Neuronal stem cell (in vitro differentiated cells): Measurements from ENCODE around the gene ETV6.

Experiments
- DNase-seq: peaks from one replicate; pipeline ENCODE4 v3.0.0-alpha.2; 2013; ENCODE audit warnings: low spot score
- H2AFZ ChIP-seq: one replicate; pipeline ENCODE4 v1.6.1; 2013; ENCODE audit warnings: mild to moderate bottlenecking, low read length, inconsistent platforms
- H2AK5ac ChIP-seq: 2 replicates; pipeline ENCODE4 v1.6.1; 2013; ENCODE audit warnings: low read depth, mild to moderate bottlenecking, inconsistent platforms, low read length, moderate library complexity, mixed read lengths
- H2BK120ac ChIP-seq: 2 replicates; pipeline ENCODE4 v1.6.1; 2013; ENCODE audit warnings: low read depth, mild to moderate bottlenecking, inconsistent platforms, low read length, moderate library complexity, mixed read lengths
- H2BK12ac ChIP-seq: one replicate; pipeline ENCODE4 v1.6.1; 2013; ENCODE audit warnings: low read length, inconsistent platforms
- H2BK15ac ChIP-seq: 2 replicates; pipeline ENCODE4 v1.6.1; 2013; ENCODE audit warnings: mild to moderate bottlenecking, low read length, inconsistent platforms, mixed read lengths
- H2BK5ac ChIP-seq: one replicate; pipeline ENCODE4 v1.6.1; 2013; ENCODE audit warnings: inconsistent platforms, mild to moderate bottlenecking, low read length, moderate library complexity
- H3K14ac ChIP-seq: one replicate; pipeline ENCODE4 v1.6.1; 2013; ENCODE audit warnings: low read length, inconsistent platforms
- H3K18ac ChIP-seq: 2 replicates; pipeline ENCODE4 v1.6.1; 2013; ENCODE audit warnings: low read length, inconsistent platforms
- H3K23ac ChIP-seq: 2 replicates; pipeline ENCODE4 v1.6.1; 2013; ENCODE audit warnings: low read depth, mild to moderate bottlenecking, mixed read lengths, low read length, inconsistent platforms; ENCODE audit not compliant: poor library complexity
- H3K27ac ChIP-seq: replicated peaks from 3 replicates; pipeline ENCODE4 v1.5.1; 2013; ENCODE audit warnings: low read length, inconsistent platforms
- H3K27me3 ChIP-seq, 3 experiments: 2 replicates each; pipeline ENCODE4 v1.6.1; 2013; ENCODE audit warnings: low read length in 3 of 3, mild to moderate bottlenecking in 2 of 3, inconsistent platforms in 1 of 3, low read depth in 1 of 3, mixed read lengths in 1 of 3, moderate library complexity in 1 of 3; ENCODE audit not compliant: control insufficient read depth in 3 of 3, insufficient read depth in 3 of 3
- H3K36me3 ChIP-seq, 2 donors: replicated peaks in 1 of 2; 2 replicates each; pipeline ENCODE4 v1.6.1; 2013; ENCODE audit warnings: low read length in 2 of 2; ENCODE audit not compliant: control insufficient read depth in 2 of 2, insufficient read depth in 2 of 2
- H3K4ac ChIP-seq: 2 replicates; pipeline ENCODE4 v1.6.1; 2013; ENCODE audit warnings: inconsistent platforms, mild to moderate bottlenecking, low read length, moderate library complexity
- H3K4me1 ChIP-seq, 2 donors: 1 replicate in 1 of 2; 2 replicates in 1 of 2; pipeline ENCODE4 v1.6.1; 2013; ENCODE audit warnings: low read length in 2 of 2, low read depth in 1 of 2; ENCODE audit not compliant: control insufficient read depth in 2 of 2, insufficient read depth in 1 of 2
- H3K4me2 ChIP-seq: one replicate; pipeline ENCODE4 v1.6.1; 2013; ENCODE audit warnings: mild to moderate bottlenecking, low read length, inconsistent platforms; ENCODE audit not compliant: insufficient read depth, poor library complexity, severe bottlenecking
- H3K4me3 ChIP-seq, 2 donors: 2 replicates each; pipeline ENCODE4 v1.5.1; 2013; ENCODE audit warnings: low read length in 2 of 2, mild to moderate bottlenecking in 2 of 2, inconsistent platforms in 1 of 2, moderate library complexity in 1 of 2
- H3K79me1 ChIP-seq: one replicate; pipeline ENCODE4 v1.6.1; 2013; ENCODE audit warnings: low read depth, mild to moderate bottlenecking, inconsistent platforms, low read length, moderate library complexity
- H3K9ac ChIP-seq: one replicate; pipeline ENCODE4 v1.6.1; 2013; ENCODE audit warnings: mild to moderate bottlenecking, low read depth, low read length, inconsistent platforms; ENCODE audit not compliant: poor library complexity
- H3K9me3 ChIP-seq, 2 donors: replicated peaks in 1 of 2; 2 replicates each; pipeline versions ENCODE3 to v1.6.1; 2013; ENCODE audit warnings: low read length in 2 of 2, mild to moderate bottlenecking in 2 of 2, inconsistent platforms in 1 of 2, low read depth in 1 of 2, mixed read lengths in 1 of 2, moderate library complexity in 1 of 2; ENCODE audit not compliant: control insufficient read depth in 2 of 2, insufficient read depth in 1 of 2
- H4K8ac ChIP-seq: one replicate; pipeline ENCODE4 v1.6.1; 2013; ENCODE audit warnings: low read depth, mild to moderate bottlenecking, inconsistent platforms, low read length, moderate library complexity
- H4K91ac ChIP-seq: one replicate; pipeline ENCODE4 v1.6.1; 2013; ENCODE audit warnings: low read length, low read depth, mild to moderate bottlenecking, inconsistent platforms; ENCODE audit not compliant: poor library complexity
- WGBS, 2 donors: extraction: QIAGEN DNeasy Blood & Tissue Kit; methylation state at CpG; one replicate each; pipeline ENCODE4 v1.1.7; 2013; ENCODE audit warnings: missing lambda C conversion rate in 2 of 2, mixed read lengths in 1 of 2; ENCODE audit not compliant: insufficient read length in 2 of 2, insufficient replicate concordance in 1 of 2; ENCODE audit errors: extremely low coverage in 2 of 2; 5-methylcytosine and 5-hydroxymethylcytosine counted together

The ETV6 gene

GRCh38 chr12:11884706-11885105 is 235.2 kb downstream of the ETV6 start:
- Histone ChIP-seq H3K36me3 (peaks cover 1 to 53% of the 10 kb centered on the region in 2 donors), H3K18ac (no peak overlapping the region), H2AK5ac (no peak overlapping the region), H3K4ac (no peak overlapping the region), H4K91ac (no peak overlapping the region), H2BK15ac (no peak overlapping the region), H3K14ac (no peak overlapping the region), H2AFZ (no peak overlapping the region), H3K23ac (no peak overlapping the region), H3K27ac (no peak overlapping the region), H2BK120ac (no peak overlapping the region), H2BK12ac (no peak overlapping the region), H2BK5ac (no peak overlapping the region), H3K4me1 (peaks cover 13 to 19% of the 10 kb centered on the region in 2 donors), H3K4me2 (no peak overlapping the region), H3K4me3 (no peak overlapping the region), H3K79me1 (no peaks in the 10 kb centered on the region), H3K27me3 (no peaks in the 10 kb centered on the region), H3K9me3 (no peaks in the 10 kb centered on the region), H3K9ac (no peak overlapping the region), H4K8ac (no peak overlapping the region)
- WGBS, 2 donors = no CpG with 5 or more reads among the region's 2 CpGs
- DNase-seq = no peak

- H2BK12ac ChIP-seq = no peak overlapping the region
- H3K4ac ChIP-seq = no peak overlapping the region
- no CpG with 5 or more reads among the region's 8 CpGs for WGBS, 2 donors
- peaks cover 12 to 19% of the 10 kb centered on the region in 2 donors for H3K4me1 ChIP-seq
- H3K9me3 ChIP-seq = no peaks in the 10 kb centered on the region
- DNase-seq = no peak
- H3K4me3 ChIP-seq = no peak overlapping the region
- H2BK120ac ChIP-seq = no peak overlapping the region
- H3K36me3 ChIP-seq = peaks cover 1 to 60% of the 10 kb centered on the region in 2 donors
- H2BK5ac ChIP-seq = no peak overlapping the region
- no peak overlapping the region for H4K91ac ChIP-seq
- no peaks in the 10 kb centered on the region for H3K27me3 ChIP-seq
- H2BK15ac ChIP-seq = no peak overlapping the region
- no peak overlapping the region for H3K27ac ChIP-seq
- H3K23ac ChIP-seq = no peak overlapping the region
- no peak overlapping the region for H3K14ac ChIP-seq
- H3K4me2 ChIP-seq = no peak overlapping the region
- H2AFZ ChIP-seq = no peak overlapping the region
- no peak overlapping the region for H3K18ac ChIP-seq
- no peak overlapping the region for H4K8ac ChIP-seq
- H3K79me1 ChIP-seq = no peaks in the 10 kb centered on the region
- no peak overlapping the region for H3K9ac ChIP-seq
- no peak overlapping the region for H2AK5ac ChIP-seq
These were observed 236.0 kb downstream of the ETV6 start for GRCh38 chr12:11885261-11886038.

GRCh38 chr12:11886339-11886738 is 236.9 kb downstream of the ETV6 start:
- DNase-seq = no peak
- Histone ChIP-seq H3K23ac (no peak overlapping the region), H3K4me2 (no peak overlapping the region), H4K8ac (no peak overlapping the region), H2AK5ac (no peak overlapping the region), H2BK15ac (no peak overlapping the region), H3K27me3 (no peaks in the 10 kb centered on the region), H2BK120ac (no peak overlapping the region), H3K79me1 (no peaks in the 10 kb centered on the region), H2BK5ac (no peak overlapping the region), H3K4me3 (no peak overlapping the region), H3K9me3 (no peaks in the 10 kb centered on the region), H2AFZ (no peak overlapping the region), H3K27ac (no peak overlapping the region), H2BK12ac (no peak overlapping the region), H3K4ac (no peak overlapping the region), H3K36me3 (peaks cover 1 to 69% of the 10 kb centered on the region in 2 donors), H3K9ac (no peak overlapping the region), H3K18ac (no peak overlapping the region), H3K4me1 (peaks cover 12 to 19% of the 10 kb centered on the region in 2 donors), H4K91ac (no peak overlapping the region), H3K14ac (no peak overlapping the region)
- WGBS, 2 donors = no CpG with 5 or more reads among the region's 3 CpGs

GRCh38 chr12:11888029-11888428 is 238.6 kb downstream of the ETV6 start:
- no peak overlapping the region for H3K23ac ChIP-seq
- H3K4me3 ChIP-seq = no peak overlapping the region
- H3K14ac ChIP-seq = no peak overlapping the region
- peaks cover 5 to 79% of the 10 kb centered on the region in 2 donors for H3K36me3 ChIP-seq
- no peak overlapping the region for H2BK15ac ChIP-seq
- H3K18ac ChIP-seq = no peak overlapping the region
- no peak overlapping the region for H3K27ac ChIP-seq
- DNase-seq = no peak
- no peaks in the 10 kb centered on the region for H3K9me3 ChIP-seq
- H2AK5ac ChIP-seq = no peak overlapping the region
- H2BK12ac ChIP-seq = no peak overlapping the region
- H3K79me1 ChIP-seq = no peaks in the 10 kb centered on the region
- no peak overlapping the region for H2BK120ac ChIP-seq
- H3K27me3 ChIP-seq = no peaks in the 10 kb centered on the region
- WGBS, 2 donors = no CpG with 5 or more reads among the region's 3 CpGs
- peaks cover 12 to 24% of the 10 kb centered on the region in 2 donors for H3K4me1 ChIP-seq
- no peak overlapping the region for H4K8ac ChIP-seq
- H3K4ac ChIP-seq = no peak overlapping the region
- no peak overlapping the region for H3K9ac ChIP-seq
- no peak overlapping the region for H2BK5ac ChIP-seq
- H2AFZ ChIP-seq = no peak overlapping the region
- no peak overlapping the region for H3K4me2 ChIP-seq
- no peak overlapping the region for H4K91ac ChIP-seq
